HG02973 (cell line): ENCODE data around the gene CD80.

Experiments
- ATAC-seq: cut with Tn5 transposase; IDR thresholded peaks from one replicate; pipeline ENCODE4 v1.9.1; 2021; ENCODE audit warnings: moderate library complexity; ENCODE audit not compliant: unreplicated experiment

Gene CD80

GRCh38 chr3:119500265-119500664 lies 59.1 kb downstream of the CD80 start:
- no peak for ATAC-seq

GRCh38 chr3:119498186-119499011 lies 61.0 kb downstream of the CD80 start, which contains the start of gene TIMMDC1:
Gene TIMMDC1 (plus strand): TSS chr3:119498547. CDS start chr3:119498734, 187 bp downstream.
- peak; percentile 98 for ATAC-seq

DNA sequence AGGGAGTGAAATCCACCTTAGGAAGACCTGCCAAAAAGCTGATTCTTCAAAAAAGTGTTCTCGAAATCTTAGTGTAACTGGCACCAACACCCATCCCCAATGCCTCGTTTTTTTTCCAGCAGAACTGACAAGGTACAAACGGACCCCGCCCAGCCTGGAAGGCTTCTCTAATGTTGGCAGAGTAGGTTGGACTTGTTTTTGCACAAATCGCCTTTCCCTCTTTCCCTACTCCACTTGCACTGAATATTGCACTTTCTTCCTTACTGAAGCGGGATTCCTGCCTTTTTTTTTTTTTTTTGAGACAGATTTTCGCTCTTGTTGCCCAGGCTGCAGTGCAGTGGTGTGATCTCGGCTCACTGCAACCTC lies 61.6 kb downstream of the CD80 start:
- no peak for ATAC-seq

DNA sequence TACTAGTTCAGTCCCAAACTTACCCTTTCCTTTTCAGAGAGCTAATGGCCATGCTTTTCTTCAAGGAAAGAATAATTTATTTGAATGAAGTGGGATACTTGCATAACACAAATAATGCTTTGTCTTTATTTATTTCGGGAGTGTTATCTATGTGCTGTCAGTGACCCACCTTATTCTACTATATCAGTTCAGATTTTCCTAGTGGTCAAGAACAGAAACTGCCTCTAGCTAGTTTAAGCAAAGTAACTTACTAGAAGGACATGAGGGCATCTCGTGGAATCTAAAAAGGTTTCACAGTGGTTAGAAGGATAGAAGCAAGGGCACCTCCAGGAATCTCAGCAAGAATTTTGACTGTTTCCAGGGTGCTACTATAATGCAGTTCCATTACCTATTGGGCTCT lies 64.8 kb downstream of the CD80 start:
- no peak for ATAC-seq

- ATAC-seq: no peak
Measured at GRCh38 chr3:119492810-119493209, 66.6 kb downstream of the CD80 start.

DNA sequence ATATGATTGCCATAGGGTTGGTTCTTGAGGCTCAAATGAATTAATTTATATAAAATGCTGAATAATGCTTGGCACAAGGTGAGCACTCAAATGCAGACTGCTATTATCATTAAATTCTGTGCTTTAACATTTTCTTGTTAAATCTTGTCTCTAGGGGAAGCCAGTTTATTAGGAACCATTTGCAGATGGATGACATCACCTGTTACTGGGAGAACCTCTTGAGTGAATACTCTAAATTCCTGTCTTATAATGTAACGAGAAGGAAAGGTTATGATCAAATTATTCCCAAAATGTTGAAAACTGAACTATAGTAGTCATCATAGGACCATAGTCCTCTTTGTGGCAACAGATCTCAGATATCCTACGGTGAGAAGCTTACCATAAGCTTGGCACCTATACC lies 67.3 kb downstream of the CD80 start:
- no peak for ATAC-seq

- ATAC-seq: no peak
Measured at GRCh38 chr3:119490153-119490552, 69.3 kb downstream of the CD80 start.

DNA sequence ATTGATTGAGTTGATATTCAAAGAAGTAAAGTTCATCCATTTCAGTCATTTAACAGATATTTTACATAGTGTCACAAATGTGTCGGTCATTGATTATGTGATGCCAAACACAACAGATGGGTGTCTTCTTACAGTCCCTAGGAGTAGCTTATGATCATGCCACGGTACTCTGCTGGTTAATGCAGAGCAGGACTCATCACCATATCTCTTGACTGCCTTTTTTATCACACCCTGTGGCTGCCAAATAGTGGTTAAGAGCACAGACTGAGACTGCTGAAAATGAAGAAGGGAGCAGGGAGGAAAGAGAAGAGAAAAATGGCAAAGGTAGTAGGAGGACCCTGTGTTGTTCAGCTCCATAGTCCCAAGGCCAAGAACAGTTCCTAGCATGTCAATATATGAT lies 73.9 kb downstream of the CD80 start:
- no peak for ATAC-seq

- ATAC-seq: no peak
Measured at GRCh38 chr3:119483101-119483500, 76.3 kb downstream of the CD80 start.

DNA sequence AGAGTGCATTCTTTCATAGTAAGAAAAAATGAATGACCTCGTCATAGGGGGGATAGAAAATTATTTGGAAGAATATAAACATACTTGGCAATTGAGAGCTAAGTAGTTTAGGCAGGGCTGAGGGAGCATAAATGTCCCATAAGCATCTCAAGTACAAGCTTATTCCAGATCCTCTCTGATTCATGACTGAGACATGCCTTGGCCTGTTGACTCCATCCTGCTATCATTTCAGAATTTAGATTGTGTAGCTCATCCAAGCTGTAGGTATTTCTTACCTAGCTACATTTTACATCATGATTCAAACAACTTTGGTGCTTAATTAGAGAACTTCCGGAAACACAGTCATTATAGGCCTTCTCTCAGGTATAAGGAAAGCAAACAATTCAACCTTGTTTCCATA lies 78.3 kb downstream of the CD80 start:
- no peak for ATAC-seq
